ENCODE measurements around the gene NFATC4.

NFATC4 gene

DNA sequence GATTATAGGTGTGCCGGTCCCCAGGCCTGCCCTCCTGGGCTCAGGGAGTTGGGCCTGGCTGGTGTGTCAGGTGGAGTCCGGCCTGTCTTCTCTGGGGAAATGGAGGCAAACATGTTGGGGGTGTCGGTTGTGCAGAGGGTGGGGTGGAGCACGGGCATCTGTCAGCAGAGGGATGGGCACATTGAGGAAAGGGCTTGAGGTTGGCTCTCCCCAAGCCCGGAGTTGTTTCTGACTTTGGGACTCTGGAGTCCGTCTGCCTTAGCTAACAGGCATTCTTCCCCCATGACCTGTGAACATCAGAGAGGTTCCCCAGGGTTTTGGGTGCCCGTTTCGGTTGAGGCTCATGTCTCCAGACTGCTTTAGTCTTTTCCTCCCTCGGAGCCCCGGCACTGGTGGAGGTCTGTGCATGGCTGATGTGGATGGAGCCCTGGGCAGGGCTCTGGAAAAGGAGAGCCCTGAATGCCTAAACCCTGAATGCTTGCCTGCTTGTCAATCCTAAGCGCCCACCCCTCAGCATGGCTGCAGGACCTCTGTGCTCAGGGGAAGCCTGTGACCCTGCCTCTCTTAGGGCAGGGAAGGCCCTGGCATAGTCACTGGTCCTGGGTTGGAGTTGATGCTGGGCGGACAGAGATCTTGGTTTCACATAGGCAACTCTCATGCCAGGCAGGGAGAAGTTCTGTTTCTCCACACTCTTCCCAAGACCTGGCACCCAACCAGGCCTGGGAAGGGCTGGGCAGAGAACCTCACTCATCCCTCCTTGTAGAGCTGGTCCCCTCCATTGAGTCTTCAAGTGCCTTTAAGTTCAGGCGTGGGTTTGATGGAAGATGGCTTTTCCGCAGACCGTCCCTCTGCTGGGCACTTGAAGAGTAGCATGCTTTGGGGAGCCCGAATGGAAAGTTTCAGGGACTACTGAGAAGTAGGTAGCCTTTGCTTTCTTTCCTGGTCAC, 43.7 kb downstream of the NFATC4 start:
- DNase-seq = peak; percentile 60

GRCh38 chr14:24414077-24414476, 46.1 kb downstream of the NFATC4 start:
- DNase-seq = no peak

DNA sequence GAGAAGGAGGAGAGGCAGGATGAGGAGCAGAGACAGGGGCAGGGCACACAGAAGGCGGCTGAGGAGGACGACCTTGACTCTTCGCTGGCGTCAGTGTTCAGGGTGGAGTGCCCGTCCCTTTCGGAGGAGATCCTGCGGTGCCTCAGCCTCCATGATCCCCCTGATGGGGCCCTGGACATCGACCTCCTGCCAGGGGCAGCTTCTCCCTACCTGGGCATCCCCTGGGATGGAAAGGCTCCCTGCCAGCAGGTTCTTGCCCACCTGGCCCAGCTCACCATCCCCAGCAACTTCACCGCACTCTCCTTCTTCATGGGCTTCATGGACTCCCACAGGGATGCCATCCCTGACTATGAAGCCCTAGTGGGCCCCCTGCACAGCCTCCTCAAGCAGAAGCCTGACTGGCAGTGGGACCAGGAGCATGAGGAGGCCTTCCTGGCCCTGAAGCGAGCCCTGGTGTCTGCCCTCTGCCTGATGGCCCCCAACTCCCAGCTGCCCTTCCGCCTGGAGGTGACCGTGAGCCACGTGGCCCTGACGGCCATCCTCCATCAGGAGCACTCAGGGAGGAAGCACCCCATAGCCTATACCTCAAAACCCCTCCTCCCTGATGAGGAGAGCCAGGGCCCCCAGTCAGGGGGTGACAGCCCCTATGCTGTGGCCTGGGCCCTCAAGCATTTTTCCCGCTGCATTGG, 46.9 kb downstream of the NFATC4 start:
- DNase-seq = no peak

GRCh38 chr14:24415421-24416253, 47.7 kb downstream of the NFATC4 start:
- no peak for DNase-seq

- DNase-seq = no peak
Measured at GRCh38 chr14:24416254-24416931, 48.4 kb downstream of the NFATC4 start.

GRCh38 chr14:24416932-24417619, 49.1 kb downstream of the NFATC4 start:
- no peak for DNase-seq

- no peak for DNase-seq
Measured at GRCh38 chr14:24417832-24418491, 50.0 kb downstream of the NFATC4 start.

DNA sequence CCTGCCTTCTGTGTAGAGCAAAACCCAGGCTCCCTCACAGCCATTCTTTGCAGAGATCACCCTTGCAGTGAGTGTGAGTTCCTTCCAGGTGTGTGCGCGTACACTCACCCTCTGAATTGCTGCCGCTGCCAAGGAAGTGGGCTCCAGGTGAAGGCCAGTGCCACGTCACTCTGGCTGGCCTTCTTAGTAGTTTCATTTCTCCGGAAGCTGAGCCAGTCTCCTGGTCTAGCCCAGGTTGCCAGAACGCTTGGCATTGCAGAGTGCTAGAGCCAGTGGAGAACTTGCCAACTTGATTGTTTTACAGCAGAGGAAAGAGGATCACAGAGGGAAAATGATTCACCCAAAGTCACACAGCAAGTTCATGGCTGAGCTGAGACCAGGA, 50.5 kb downstream of the NFATC4 start:
- no peak for DNase-seq

DNA sequence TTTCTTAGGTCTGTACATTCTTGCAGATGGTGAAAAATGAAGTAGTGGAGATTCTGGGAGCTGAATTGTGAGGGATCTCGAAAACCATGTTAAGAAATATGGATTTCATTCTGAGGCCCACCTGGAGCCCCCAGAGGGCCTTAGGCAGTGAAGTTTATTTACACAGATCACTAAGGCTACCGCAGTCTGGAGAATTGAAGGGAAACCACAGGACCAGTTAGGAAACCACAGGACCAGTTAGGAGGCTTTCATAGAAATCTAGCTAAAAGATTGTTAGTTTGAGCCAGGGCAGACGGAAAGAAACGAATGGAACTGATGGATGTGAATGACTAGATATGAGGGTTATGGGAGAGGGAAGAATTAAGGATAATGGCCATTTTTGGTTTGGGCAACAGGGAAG, 54.3 kb downstream of the NFATC4 start:
- no peak for DNase-seq

- no peak for DNase-seq
Measured at GRCh38 chr14:24422694-24423601, 55.0 kb downstream of the NFATC4 start.

DNA sequence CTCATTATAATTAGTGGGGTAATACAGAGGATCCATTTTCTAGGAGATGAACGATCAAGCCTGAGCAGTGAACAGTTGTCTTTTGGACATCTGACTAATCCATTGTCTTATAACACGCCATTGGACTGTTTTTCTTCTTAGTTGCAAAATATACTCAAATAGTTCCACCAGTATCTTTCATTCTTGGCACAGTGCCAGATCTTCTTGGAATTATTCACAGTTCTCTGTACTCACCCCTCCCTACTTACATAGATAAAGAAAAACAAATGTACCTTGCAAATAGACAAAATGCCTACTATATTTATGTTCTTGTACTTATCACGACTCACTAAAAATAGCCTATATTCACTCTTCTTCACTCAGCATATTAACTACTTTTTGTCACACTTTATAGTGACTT, 57.7 kb downstream of the NFATC4 start:
- peak; percentile 53 for DNase-seq

GRCh38 chr14:24426150-24426911, 58.3 kb downstream of the NFATC4 start:
- DNase-seq = no peak

- DNase-seq = no peak
Measured at GRCh38 chr14:24426912-24427536, 59.0 kb downstream of the NFATC4 start.

GRCh38 chr14:24427537-24428508, 59.8 kb downstream of the NFATC4 start:
- DNase-seq = no peak

GRCh38 chr14:24428628-24429394, 60.8 kb downstream of the NFATC4 start:
- DNase-seq = no peak
